Amygdala (tissue), 56 donors: Measurements from ENCODE around the gene NDE1.
"Not testable (repeated sequence)": the region's sequence is repeated elsewhere in the genome, so short reads cannot be mapped to it uniquely, and the experiment has no call there.

Experiments used
- DNase-seq, 56 donors: peaks; one replicate each; lab custom pipeline; 2025; lab: John Stamatoyannopoulos, UW

Gene NDE1

DNA sequence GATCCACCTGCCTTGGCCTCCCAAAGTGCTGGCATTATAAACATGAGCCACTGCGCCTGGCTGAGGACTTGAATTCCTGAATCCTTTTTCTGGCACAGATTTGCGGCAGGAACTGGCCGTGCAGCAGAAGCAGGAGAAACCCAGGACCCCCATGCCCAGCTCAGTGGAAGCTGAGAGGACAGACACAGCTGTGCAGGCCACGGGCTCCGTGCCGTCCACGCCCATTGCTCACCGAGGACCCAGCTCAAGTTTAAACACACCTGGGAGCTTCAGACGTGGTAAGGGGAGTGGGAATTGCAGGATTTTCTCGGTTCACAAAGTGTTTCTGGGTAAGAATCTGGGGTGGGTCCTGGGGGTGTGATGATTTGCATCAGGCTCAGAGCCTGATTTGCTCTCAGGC, 41.0 kb downstream of the NDE1 start:
- DNase-seq, result no peak

DNA sequence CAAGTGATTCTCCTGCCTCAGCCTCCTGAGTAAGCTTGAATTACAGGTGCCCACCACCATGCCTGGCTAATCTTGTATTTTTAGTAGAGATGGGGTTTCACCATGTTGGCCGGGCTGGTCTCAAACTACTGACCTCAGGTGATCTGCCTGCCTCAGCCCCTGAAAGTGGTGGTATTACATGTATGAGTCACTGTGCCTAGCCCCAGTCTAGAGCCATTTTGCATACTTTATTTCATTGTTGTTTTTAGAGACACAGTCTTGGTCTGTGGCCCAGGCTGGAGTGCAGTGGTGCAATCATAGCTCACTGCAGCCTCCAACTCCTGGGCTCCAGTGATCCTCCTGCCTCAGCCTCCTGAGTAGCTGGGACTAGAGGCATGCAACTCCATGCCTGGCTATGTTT, 42.5 kb downstream of the NDE1 start:
- not testable (repeated sequence) for DNase-seq

DNA sequence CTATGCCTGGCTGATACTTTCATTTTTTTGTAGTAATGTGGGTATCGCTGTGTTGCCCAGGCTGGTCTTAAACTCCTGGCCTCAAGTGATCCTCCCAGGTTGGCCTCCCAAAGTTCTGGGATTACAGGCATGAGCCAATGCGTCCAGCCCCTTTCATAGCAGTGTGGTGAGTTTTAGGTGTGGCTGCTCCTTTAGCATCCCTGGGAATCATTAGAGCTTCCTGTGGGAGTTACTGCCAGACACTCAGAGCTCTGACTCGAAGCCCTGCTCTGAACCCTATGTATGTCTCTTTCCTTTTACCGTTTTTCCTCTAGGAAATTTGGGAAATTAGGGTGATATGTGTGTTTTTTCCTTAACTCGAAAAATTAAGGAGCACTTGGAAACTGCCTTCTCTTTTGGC, 44.5 kb downstream of the NDE1 start:
- DNase-seq, result no peak

DNA sequence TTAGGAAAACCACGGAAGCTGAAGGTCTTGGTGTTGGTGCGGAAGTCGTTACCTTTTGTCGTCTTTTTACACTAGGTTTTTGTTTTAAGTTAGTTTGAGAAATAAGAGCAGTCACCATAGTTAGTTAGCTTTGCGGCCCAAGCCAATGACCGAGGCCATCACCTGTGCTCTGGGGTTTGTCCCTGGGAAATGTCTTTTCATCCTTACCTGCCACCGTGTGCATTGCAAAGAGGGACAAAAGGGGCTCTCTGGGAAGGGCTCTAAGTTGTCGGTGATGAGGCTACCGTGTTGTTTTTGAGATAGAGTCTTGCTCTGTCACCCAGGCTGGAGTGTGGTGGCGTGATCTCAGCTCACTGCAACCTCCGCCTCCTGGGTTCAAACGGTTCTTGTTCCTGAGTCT, 49.8 kb downstream of the NDE1 start:
- DNase-seq, result no peak

DNA sequence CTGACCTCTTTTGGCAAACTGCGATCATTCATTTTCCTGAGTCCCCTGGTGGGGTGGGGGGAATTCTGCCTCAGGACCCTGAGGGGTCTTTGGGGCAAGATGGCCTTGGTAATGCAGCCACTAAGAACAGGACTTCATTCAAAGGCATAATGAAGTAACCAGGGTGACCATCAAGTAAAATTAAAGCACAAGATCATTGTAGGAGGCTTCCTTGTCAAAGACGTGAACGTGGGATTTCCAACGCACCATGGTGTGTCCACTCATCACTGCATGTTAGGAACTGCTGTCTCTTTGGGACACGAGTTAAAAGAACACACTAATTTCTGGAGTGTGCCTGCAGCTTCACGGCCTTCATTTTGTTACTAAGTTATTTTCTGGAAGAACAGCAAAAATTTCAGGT, 51.3 kb downstream of the NDE1 start:
- no peak for DNase-seq

DNA sequence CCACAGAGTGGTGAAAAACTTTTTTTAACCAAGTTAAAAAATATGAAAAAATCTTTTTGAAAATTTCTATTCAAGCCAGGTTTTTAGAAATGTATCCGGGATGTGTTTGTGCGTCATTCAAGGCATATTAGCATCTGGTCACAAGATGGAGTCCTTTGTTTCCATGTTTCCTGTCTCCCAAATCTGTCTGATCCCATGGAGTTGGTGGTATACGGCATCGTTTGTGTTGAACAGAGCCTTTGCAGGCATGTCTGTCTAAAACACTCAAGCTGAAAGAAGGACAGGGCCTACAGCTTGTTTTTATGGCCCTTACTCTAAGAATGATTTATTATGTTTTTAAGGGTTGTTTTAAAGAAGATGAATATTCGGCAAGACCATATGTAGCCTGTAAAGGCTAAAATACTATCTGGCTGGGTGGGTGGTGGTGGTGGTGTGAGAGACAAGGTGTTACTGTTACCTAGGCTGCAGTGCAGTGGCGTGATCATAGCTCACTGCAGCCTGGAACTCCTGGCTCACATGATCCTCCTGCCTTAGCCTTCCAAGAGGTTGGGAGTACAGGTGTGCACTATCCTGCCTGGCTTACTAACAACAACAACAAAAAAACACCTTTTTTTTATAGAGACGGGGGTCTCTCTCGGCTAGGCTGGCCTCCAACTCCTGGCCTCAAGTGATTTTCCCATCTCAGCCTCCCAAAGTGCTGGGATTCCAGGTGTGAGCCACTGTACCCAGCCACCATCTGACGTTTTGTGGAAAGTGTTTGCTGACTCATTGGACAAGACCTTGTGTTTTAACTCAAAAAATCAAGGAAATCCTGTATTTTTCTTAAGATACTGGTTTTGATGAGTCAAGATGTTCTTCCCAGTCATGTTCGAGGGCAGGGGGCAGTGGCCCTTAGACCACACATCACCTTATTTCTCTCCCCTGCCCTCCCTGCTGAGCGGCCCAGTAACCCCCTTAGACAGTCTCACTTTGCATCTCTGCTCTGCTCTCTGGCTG, 52.2 kb downstream of the NDE1 start:
- no peak for DNase-seq

DNA sequence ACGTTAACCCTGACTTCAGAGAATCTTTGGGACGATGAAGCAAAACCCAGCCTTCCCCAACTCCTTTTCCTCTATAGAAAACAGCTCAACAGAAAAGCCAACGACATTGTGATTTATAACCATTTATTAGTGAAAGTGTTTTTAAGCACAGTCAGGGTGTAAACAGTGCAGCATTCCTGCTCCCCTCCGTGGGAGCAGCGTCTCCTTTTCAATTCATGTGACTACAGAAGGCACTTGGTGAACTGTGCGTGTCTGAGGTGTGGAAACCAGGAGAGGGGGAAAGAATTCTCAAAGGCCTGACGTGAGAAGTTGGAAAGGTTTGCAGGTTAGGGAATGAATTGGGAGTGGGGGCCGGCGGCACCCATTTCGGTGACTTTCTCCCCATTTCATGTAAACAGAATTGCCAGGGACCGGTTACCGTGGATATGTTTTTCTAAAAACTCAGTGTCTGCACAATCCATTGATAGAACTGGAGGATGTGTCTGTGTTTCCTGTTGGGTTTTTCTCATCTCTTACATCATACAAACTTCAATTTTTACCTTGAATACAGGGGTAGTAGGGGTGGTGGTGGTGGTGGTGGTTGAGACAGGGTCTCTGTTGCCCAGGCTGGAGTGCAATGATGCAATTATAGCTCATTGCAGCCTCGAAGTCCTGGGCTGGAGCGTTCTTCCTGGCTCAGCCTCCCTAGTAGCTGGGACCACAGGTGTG, 53.1 kb downstream of the NDE1 start:
- DNase-seq, result no peak

DNA sequence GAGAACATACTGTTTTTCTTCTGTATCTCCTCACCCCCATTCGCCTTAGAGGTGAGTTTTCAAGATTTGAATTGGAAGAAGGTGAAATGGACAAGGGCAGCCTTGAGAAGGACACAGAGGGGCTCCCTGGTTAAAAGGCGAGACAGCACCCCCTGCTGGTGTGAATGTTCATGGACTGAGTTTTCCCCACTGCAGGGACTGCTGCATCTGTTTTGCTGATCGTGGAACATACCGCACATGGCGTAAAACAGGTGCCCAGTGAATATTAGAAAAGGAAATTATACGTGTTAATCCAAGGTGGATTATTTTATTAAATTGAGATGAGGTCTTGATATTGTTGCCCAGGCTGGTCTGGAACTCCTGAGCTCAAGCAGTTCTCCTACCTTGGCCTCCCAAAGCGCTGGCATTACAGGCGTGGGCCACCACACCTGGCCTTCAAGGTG, 54.5 kb downstream of the NDE1 start:
- DNase-seq, result peak in 53 of 56 donors; percentile 1 to 91 (median 52)

DNA sequence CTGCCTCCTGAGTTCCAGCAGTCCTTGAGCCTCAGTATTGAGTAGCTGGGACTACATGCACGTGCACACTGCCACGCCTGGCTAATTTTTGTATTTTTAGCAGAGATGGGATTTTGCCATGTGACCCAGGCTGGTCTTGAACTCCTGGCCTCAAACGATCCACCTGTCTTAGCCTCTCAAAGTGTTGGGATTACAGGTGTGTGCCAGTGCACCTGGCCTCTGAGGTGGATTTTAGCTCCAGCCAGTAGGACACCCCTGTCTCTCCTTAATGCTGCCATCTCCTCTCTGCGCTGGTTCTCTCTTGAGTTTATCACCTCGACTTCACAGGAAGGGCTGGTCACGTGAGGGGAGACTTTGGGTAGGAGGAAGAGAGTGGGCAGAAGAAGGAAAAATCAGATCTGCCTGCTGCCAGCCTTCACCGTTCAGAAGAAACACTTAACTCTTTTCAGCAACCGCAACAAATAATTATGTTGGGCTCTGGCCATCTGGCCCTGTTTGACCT, 55.1 kb downstream of the NDE1 start:
- peak in 7 of 56 donors; percentile 0 to 17 (median 4) for DNase-seq

DNA sequence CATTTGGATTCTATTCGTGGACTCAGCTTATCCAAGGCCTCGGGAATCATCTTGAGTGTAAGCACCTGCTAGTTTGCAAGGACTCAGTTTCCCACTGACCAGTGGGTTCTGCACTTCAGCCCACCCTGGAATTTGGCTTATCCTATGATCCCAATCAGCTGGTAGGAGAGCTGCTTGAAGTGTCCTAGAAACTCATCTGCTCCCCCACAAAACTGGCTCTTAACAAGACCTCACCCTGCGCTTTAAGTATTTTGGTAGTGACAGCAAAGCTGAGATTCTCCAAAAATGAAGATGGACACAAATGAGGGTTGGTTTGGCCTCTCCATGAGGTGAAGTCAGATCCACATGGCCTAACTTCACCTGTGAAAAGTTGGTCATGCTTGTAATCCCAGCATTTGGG, 57.3 kb downstream of the NDE1 start:
- no peak for DNase-seq

DNA sequence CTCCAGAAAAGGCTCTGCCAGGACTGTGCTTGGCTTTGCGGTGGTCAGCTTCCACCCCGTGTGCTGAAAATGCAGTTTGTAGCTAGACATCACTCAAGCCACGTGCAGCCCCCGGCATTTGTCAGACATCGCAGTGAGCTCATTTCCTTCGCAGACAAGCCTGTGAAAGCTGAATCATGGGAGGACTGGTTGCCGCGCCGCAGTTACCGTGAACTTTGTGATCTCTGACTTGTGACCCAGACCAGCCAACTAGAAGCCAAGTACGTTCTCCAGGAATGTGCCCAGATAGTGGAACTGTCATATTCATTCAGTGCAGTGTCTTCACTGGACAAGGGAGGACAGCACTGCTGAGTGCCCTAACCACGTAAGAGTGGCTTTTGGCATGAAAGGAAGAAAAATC, 58.1 kb downstream of the NDE1 start:
- DNase-seq, result no peak

DNA sequence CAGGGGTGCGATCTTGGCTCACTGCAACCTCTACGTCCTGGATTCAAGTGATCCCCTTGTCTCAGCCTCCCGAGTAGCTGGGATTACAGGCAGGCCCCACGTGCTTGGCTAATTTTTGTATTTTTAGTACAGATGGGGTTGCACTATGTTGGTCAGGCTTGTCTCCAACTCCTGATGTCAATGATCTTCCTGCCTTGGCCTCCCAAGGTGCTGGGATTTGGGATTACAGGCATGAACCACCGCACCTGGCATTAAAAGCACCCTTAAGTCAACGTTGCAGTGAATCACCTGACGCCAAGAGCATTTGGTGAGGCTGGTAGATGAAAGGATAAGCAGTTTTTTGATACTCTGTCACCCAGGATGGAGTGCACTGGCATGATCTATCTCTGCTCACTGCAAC, 59.0 kb downstream of the NDE1 start:
- no peak for DNase-seq

DNA sequence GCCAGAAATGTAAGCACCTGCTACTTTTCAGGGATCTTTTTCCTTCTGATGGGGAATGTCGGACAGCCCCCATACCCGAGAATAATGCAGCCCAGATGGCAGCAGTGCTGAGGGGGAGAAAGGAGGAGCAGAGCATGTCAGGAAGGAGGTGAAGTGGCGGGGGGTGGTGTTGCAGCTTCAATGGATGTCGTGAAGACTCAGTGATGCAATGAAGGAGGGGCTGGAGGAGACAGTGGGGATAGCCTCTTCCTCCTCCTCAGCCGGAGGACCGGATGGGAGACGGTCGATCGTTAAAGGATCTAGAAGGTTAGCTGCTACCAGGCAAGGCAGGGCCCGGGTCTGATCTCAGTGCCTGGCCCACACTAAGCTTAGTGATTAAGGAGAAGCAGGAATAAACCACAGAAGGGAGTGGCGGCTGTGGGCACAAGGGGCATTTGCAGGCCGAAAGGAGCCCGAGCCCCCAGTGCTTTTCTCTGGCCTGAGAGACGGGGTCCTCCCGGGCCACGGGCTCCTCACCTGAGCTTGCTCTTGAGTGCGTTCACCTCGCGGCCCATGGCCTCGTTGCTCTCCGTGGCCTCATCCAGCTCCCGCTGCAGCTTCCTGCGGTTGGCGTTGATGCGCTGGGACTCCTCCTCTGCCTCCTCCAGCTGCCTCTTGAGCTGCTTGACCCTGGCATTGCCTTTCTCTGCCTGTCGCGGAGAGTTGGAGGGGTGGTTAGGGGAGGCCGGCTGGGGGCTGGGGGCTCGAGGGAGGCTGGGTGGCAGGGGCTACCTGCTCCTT, 64.5 kb downstream of the NDE1 start:
- DNase-seq, result no peak

DNA sequence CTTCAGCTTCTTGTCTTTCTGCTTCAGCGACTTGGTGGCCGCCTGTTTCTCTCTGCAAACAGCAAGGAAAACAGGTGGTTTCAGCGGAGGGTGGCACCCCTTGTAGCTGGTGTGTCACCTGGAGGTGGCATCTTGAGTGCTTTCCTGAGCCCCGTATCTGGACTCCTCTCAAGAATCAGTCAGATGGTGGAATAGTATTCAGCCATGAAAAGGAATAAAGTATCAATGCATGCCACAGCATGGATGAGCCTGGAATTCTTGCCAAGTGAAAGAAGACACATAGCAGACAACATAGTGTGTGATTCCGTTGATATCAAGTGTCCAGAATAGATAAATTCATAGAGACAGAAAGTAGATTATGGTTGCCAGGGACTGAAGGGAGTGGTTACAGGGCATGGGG, 65.2 kb downstream of the NDE1 start:
- no peak for DNase-seq

DNA sequence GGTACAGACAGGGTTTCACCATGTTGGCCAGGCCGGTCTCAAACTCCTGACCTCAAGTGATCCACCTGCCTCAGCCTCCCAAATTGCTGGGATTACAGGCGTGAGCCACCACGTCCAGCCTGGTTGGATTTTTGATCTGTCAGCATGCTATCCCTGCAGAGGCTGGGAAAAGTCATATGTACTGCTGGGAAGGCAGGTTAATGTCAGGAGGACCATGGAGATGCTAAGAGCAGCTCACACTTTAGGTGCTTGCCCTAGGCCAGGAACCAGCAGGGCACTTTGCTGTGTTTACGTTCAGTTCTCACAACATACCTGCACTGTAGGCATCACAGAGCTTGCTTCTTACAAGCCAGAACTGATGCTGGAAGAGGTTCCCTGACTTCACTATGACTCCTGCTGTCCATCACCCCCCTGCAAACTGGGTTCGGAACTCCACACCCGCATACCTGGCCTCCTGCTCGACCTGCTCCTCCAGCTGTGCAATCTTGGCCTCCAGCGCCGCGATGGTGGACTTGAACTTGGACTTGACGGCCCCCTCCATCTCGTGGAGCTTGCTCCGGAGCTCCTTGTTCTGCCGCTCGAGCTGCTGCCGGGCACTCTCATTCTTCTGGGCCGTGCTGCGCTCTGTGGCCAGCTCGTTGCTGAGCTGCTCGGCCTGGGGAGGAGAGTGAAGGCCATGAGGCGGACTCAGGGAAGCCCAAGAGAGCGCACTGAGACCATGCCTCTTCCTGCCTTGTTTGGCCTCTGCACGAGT, 66.8 kb downstream of the NDE1 start:
- DNase-seq, result no peak

DNA sequence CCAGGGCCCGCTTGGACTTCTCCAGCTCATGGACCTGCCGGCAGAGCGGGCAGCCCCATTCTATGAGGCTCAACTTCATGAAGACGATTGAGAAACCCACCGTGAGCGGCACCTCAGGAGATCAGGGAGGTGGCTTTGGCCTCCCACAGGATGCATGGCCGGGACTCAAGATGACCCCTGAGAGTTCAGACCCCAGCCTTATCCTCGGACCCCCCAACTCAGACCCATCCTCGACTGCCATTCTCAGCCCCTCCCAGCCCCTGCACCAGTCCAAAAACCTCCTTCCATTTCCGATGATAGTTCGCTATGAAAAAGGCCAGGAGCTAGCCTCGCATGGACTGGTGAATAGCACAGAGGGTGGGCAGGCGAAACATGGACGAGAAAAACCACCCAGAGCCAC, 71.0 kb downstream of the NDE1 start:
- no peak for DNase-seq

DNA sequence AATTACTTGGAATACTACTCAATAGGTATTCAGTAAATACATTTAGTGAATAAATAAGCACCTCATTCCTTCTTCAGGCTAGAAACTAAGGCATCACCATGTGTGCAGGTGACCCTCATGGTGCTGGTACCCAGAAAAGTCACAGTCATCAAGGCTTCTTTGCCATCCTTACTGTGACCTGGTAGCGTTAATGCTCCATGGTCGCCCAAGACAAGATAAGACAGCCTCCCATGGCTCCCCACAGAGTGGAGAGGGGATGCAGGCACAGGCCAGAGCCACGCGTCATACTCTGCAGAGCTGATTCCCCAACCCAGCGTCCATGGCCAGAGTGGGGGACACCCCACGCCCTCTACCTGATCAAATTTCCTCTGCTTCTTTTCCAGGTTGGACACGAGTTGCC, 73.8 kb downstream of the NDE1 start:
- DNase-seq, result no peak

DNA sequence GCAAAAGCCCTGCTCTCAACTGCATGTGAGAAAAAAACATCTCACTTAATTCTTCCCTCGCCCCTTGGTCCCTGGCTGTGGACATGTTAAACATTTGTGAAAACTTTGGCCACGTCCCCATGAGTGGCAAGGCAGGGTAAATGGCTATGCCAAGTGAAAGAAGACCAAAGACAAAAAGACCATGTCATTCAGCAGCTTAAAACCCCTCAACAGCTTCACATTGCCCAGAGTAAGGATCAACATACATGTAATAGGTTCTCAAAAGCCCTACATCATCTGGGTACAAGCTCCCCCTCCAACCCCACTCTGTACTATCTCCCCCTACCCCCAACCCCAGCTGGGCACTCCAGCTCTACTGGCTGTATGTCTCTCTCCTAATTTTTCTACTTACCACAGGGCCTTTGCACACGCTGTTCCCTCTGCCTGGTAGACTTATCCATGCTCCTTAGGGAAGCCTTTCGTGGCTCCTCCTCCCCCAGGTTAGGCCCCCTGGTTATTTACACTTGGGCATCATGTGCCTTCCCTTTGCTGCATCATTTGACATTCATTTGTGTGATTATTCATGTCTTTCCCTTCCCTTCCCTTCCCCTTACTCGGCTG, 75.7 kb downstream of the NDE1 start:
- DNase-seq, result no peak

DNA sequence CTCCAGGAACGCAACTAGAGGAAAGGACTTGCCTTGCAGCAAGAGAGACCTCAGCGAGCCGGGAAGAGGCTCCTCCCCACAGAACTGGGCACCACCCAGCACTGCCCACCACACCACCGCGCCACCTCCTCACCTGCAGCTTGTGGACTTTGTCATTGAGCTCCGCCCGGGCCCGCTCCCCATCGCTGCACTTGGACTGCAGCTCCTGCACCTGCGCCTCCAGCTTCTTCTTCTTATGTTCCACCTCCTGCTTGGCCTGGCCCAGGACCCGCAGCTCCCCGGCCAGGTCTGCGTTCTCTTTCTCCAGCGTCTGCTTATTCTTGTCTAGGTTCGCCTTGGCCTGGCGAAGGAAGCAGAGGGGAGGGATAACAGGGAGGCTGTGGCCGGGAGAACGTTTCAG, 76.7 kb downstream of the NDE1 start:
- no peak for DNase-seq

DNA sequence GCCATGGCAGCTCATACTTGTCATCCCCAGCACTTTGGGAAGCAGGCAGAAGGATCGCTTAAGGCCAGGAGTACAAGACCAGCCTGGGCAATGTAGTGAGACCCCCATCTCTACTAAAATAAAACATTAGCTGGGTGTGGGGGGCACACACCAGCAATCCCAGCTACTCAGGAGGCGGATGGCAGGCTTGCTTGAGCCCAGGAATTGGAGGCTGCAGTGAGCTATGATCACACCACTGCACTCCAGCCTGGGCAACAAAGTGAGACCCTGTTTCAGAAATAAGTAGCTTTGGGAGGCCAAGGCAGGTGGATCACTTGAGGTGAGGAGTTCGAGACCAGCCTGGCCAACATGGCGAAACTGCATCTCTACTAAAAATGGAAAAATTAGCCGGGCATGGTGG, 77.7 kb downstream of the NDE1 start:
- DNase-seq, result not testable (repeated sequence)
